Measurements from ENCODE around the gene SNRPB2. TPM values are rescaled to one million over a fixed set of nuclear protein-coding genes. Genes with fewer than 3 reads are reported as not detected.
A peak's percentile ranks its signal among the peaks of the same experiment; 100 is the strongest.

SNRPB2 gene
- total RNA-seq = 63.9 to 70.5 TPM (median 65.2 TPM) in 3 replicates

DNA sequence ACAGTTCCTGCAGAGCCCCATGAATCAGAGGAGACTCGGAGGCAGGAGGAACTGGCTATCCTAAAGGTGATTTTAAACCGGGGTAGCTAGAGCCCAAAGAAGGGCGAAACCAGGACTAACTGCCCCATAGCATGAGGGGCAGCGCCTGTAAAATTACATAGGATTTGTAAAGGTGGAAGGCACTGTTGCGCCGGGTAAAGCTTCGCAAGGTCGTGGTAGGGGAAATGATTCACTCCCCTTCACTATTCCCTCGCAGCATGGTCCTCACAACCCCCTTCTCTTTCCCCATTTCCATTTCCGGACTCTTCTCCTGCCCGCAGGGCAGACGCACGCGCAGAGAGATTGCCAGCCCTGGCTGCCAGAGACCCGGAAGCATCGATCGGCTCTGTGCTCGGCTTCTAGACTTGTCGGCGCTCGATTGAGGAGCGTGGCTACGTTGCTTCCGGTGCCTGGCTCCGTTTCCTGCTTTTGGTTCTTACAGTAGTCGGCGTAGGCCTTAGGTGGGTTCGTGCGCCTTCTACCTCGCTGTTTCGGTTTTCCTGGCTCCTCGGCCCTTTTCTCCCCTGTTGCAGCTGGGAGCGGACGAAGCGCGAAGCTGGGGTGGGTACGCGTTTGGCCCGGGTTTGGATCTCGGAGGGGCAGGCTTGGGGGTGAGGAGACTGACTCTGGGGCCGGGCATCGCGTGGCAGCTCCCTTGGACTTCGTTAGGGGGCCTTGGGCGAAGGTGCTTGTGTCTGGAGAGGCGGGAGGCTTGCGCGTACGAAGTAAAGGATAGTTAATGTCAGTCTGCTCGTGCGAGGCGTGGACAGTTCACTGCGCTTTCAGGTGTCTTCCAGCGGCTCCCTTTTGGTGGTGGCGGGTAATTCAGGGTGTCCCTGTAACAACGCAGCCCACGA is at the start of gene SNRPB2:
TSS of gene SNRPB2 (plus strand) at position 462 of the 896 bp plus-strand sequence. CDS start 1,677 bp downstream, outside the sequence.
- H3K4me1 Mint-ChIP-seq = peaks cover 21% of the 10 kb centered on the region
- peak; percentile 83 to 89 for DNase-seq (ENCODE audit: low spot score in 2 of 2, unreplicated experiment in 2 of 2)
- TF ChIP-seq, protein P1, sequence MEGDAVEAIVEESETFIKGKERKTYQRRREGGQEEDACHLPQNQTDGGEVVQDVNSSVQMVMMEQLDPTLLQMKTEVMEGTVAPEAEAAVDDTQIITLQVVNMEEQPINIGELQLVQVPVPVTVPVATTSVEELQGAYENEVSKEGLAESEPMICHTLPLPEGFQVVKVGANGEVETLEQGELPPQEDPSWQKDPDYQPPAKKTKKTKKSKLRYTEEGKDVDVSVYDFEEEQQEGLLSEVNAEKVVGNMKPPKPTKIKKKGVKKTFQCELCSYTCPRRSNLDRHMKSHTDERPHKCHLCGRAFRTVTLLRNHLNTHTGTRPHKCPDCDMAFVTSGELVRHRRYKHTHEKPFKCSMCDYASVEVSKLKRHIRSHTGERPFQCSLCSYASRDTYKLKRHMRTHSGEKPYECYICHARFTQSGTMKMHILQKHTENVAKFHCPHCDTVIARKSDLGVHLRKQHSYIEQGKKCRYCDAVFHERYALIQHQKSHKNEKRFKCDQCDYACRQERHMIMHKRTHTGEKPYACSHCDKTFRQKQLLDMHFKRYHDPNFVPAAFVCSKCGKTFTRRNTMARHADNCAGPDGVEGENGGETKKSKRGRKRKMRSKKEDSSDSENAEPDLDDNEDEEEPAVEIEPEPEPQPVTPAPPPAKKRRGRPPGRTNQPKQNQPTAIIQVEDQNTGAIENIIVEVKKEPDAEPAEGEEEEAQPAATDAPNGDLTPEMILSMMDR (IDR thresholded peaks at IDR 0.05; ENCODE audit: unreplicated experiment) = no peak
- peaks cover 5% of the 10 kb centered on the region for H3K36me3 Mint-ChIP-seq
- peaks cover 30% of the 10 kb centered on the region for H3K27me3 Mint-ChIP-seq (ENCODE audit: low read depth)
- H3K9me3 Mint-ChIP-seq = peaks cover 7% of the 10 kb centered on the region
- peak within 1 kb of the TSS; percentile 100 for H3K4me3 Mint-ChIP-seq
- H3K27ac Mint-ChIP-seq = peak within 1 kb of the TSS; percentile 100

- peaks cover 2% of the 10 kb centered on the region for H3K4me1 Mint-ChIP-seq
- no peak overlapping the region for H3K4me3 Mint-ChIP-seq
- no peak for DNase-seq (ENCODE audit: low spot score in 2 of 2, unreplicated experiment in 2 of 2)
- H3K27ac Mint-ChIP-seq = no peak overlapping the region
- TF ChIP-seq, protein P1 (IDR thresholded peaks at IDR 0.05; ENCODE audit: unreplicated experiment) = no peak
- H3K36me3 Mint-ChIP-seq = no peaks in the 10 kb centered on the region
- no peaks in the 10 kb centered on the region for H3K9me3 Mint-ChIP-seq
- peaks cover 5% of the 10 kb centered on the region for H3K27me3 Mint-ChIP-seq (ENCODE audit: low read depth)
Observed at GRCh38 chr20:16684416-16684815, 45.4 kb upstream of the SNRPB2 start.

- no peak for DNase-seq (ENCODE audit: low spot score in 2 of 2, unreplicated experiment in 2 of 2)
- Mint-ChIP-seq H3K27ac (no peak overlapping the region), H3K4me1 (peaks cover 5% of the 10 kb centered on the region), H3K36me3 (no peaks in the 10 kb centered on the region), H3K9me3 (no peaks in the 10 kb centered on the region), H3K27me3 (ENCODE audit: low read depth) (peaks cover 5% of the 10 kb centered on the region), H3K4me3 (no peak overlapping the region)
- TF ChIP-seq, protein P1 (IDR thresholded peaks at IDR 0.05; ENCODE audit: unreplicated experiment) = no peak
Observed at GRCh38 chr20:16689906-16690305, 39.9 kb upstream of the SNRPB2 start.

DNA sequence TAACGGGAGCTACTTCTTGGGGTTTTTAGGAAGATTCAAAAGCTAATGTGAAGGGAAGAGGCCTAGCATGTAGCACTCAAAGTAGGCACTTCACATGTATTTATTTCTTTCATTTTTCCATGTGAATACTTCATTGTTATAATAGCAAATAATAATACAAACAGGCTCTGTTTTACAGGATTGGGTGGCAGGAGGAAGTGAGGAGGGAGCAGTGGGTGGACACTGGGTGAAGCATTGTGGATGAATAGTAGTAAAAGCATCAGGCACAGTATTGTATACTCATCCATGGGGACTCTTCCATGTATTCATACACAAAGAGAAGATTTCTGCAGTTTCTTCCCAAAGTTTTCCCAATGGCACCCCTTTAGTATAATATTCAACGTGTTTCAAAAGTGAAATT is 38.4 kb upstream of the SNRPB2 start:
- peaks cover 5% of the 10 kb centered on the region for H3K4me1 Mint-ChIP-seq
- H3K36me3 Mint-ChIP-seq = no peaks in the 10 kb centered on the region
- no peak overlapping the region for H3K4me3 Mint-ChIP-seq
- H3K27me3 Mint-ChIP-seq (ENCODE audit: low read depth) = peaks cover 5% of the 10 kb centered on the region
- no peak for DNase-seq (ENCODE audit: low spot score in 2 of 2, unreplicated experiment in 2 of 2)
- TF ChIP-seq, protein P1 (IDR thresholded peaks at IDR 0.05; ENCODE audit: unreplicated experiment) = no peak
- no peak overlapping the region for H3K27ac Mint-ChIP-seq
- H3K9me3 Mint-ChIP-seq = no peaks in the 10 kb centered on the region

DNA sequence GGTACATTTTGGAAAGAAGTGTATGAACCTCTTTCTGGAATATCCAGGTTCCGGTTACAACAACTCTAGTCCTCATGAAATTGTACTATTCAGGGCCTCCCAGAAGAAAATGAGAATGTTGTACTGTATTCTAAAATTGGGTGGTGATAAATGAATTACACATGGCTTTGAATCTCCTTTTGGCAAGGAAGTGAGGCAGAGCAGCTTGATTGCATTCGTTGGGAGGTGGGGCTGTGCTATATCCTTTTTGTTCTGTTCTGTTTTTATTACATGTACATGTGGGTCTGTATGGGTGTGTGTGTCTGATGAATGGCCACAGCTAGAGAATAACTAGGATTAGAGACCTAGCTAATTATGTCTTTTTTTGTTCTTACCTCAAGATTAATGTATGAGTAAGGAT is 37.8 kb upstream of the SNRPB2 start:
- DNase-seq (ENCODE audit: low spot score in 2 of 2, unreplicated experiment in 2 of 2) = no peak
- Mint-ChIP-seq H3K27ac (no peak overlapping the region), H3K27me3 (ENCODE audit: low read depth) (peaks cover 5% of the 10 kb centered on the region), H3K36me3 (no peaks in the 10 kb centered on the region), H3K9me3 (no peaks in the 10 kb centered on the region), H3K4me3 (no peak overlapping the region), H3K4me1 (peaks cover 5% of the 10 kb centered on the region)
- TF ChIP-seq, protein P1 (IDR thresholded peaks at IDR 0.05; ENCODE audit: unreplicated experiment) = no peak
